Body of pancreas (tissue), 4 donors: ENCODE data around the gene TFAP2A. TPM values are rescaled to one million over a fixed set of nuclear protein-coding genes. Genes with fewer than 3 reads are reported as not detected.

ENCODE experiments used
- ATAC-seq: fragments of 150-250 bp; one replicate; pipeline ENCODE4 v1.9.1; 2016
- DNase-seq, 4 donors: peaks; one replicate each; pipeline ENCODE4 v3.0.0-alpha.2; 2019
- H3K27ac ChIP-seq, 4 donors: fragments of 200-600 bp; sonication (generic); 1 replicate in 3 of 4; 2 replicates in 1 of 4; pipeline versions ENCODE4 v1.5.1 to v1.6.1; 2016 to 2019; ENCODE audit warnings: mild to moderate bottlenecking in 1 of 4, mixed read lengths in 1 of 4, moderate library complexity in 1 of 4
- H3K27me3 ChIP-seq, 2 donors: fragments of 200-600 bp; sonication (generic); one replicate each; pipeline ENCODE4 v1.6.0; 2016; ENCODE audit warnings: mild to moderate bottlenecking in 1 of 2
- H3K36me3 ChIP-seq, 2 donors: fragments of 200-600 bp; sonication (generic); replicated peaks in 1 of 2; 2 replicates each; pipeline ENCODE4 v1.5.1; 2016; ENCODE audit warnings: low read depth in 2 of 2; ENCODE audit not compliant: insufficient read depth in 1 of 2
- H3K4me1 ChIP-seq: fragments of 200-600 bp; sonication (generic); one replicate; pipeline ENCODE4 v1.6.0; 2016
- H3K4me3 ChIP-seq, 2 donors: fragments of 200-600 bp; sonication (generic); 1 replicate in 1 of 2; 2 replicates in 1 of 2; pipeline ENCODE4 v1.5.1; 2016 to 2019
- H3K9me3 ChIP-seq, 3 donors: fragments of 200-600 bp; sonication (generic); 1 replicate in 2 of 3; 2 replicates in 1 of 3; pipeline ENCODE4 v1.5.1; 2016
- POLR2A ChIP-seq, 3 donors: fragments of 450-650 bp; IDR thresholded peaks; one replicate each; pipeline ENCODE4 v1.6.1; 2016; ENCODE audit warnings: antibody characterized with exemption in 3 of 3, mild to moderate bottlenecking in 2 of 3
- WGBS, 2 donors: methylation state at CpG; one replicate each; pipeline ENCODE4 v1.1.5; 2017; 5-methylcytosine and 5-hydroxymethylcytosine counted together
- intact Hi-C: fragments of 100-400 bp; cut with DNase I; formaldehyde crosslinking; loops from one replicate; pipeline ENCODE4 v1.15.1; 2023
- total RNA-seq, 2 donors: library from RNA; depleted of rRNA; stranded (reverse); fragments of >200 nt; gene quantifications; one replicate each; pipeline ENCODE4 v1.1.0, GENCODE V29; 2016
- TF ChIP-seq, protein P1 (sequence below), 7 experiments: fragments of 450-650 bp in 4 of 7; fragments of 200-600 bp in 3 of 7; sonication (generic) in 3 of 7; IDR thresholded peaks; one replicate each; pipeline ENCODE4 v1.5.1; 2016 to 2019; ENCODE audit warnings: antibody characterized with exemption in 7 of 7

TFAP2A gene
- total RNA-seq, 2 donors from 2014 or later = not detected

DNA sequence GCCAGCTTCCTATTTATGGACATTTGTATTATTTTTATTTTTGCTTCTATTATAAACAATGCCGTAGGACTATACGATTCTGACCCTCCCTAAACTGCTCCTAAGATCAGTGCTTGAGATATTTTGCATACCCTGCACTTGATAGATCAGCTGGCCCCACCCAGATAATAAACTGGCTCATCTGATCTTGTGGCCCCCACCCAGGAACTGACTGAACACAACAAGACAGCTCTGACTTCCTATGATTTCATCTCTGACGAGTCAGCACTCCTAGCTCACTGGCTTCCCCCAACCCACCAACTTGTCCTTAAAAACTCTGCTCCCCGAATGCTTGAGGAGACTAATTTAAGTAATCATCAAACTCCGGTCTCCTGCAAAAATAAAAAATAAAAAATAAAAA is 34.9 kb upstream of the TFAP2A start:
- H3K27ac ChIP-seq = no peak overlapping the region
- H3K27me3 ChIP-seq = no peaks in the 10 kb centered on the region
- no peaks in the 10 kb centered on the region for H3K4me1 ChIP-seq
- DNase-seq (no peak), ATAC-seq (no peak)
- no peak overlapping the region for H3K4me3 ChIP-seq
- intact Hi-C loops = no loop called here
- TF ChIP-seq POLR2A (IDR thresholded peaks at IDR 0.05) = no peak
- TF ChIP-seq, protein P1, sequence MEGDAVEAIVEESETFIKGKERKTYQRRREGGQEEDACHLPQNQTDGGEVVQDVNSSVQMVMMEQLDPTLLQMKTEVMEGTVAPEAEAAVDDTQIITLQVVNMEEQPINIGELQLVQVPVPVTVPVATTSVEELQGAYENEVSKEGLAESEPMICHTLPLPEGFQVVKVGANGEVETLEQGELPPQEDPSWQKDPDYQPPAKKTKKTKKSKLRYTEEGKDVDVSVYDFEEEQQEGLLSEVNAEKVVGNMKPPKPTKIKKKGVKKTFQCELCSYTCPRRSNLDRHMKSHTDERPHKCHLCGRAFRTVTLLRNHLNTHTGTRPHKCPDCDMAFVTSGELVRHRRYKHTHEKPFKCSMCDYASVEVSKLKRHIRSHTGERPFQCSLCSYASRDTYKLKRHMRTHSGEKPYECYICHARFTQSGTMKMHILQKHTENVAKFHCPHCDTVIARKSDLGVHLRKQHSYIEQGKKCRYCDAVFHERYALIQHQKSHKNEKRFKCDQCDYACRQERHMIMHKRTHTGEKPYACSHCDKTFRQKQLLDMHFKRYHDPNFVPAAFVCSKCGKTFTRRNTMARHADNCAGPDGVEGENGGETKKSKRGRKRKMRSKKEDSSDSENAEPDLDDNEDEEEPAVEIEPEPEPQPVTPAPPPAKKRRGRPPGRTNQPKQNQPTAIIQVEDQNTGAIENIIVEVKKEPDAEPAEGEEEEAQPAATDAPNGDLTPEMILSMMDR (IDR thresholded peaks at IDR 0.05) = no peak
- no peaks in the 10 kb centered on the region for H3K36me3 ChIP-seq
- H3K9me3 ChIP-seq = no peaks in the 10 kb centered on the region
- WGBS, 2 donors = 62 to 65% methylated on average over 5 of the region's 5 CpGs

DNA sequence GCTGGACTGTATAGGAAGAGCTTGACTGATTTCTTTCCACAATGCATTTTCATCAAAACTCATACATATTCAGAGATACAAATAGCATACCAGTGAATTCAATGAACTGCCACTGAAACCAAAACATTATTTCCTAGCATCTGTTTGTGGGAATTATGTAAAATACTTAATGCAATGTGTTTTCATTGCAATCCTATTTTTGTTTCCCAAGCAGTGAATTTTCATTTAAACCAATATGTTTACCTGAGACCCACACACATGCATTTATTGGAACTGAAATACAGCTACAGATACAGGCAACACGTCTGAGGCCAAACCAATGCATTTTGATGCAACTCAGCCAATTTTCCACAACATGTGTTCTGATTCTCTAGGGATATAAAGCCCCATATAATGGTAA is 33.2 kb upstream of the TFAP2A start:
- Histone ChIP-seq H3K9me3 (no peaks in the 10 kb centered on the region), H3K4me3 (no peak overlapping the region), H3K27me3 (no peaks in the 10 kb centered on the region), H3K4me1 (no peaks in the 10 kb centered on the region), H3K27ac (no peak overlapping the region), H3K36me3 (no peaks in the 10 kb centered on the region)
- WGBS, 2 donors = 39 to 48% methylated on average over 1 of the region's 1 CpG
- DNase-seq = no peak
- intact Hi-C loops = no loop called here
- TF ChIP-seq, protein P1 (IDR thresholded peaks at IDR 0.05) = no peak
- no peak for ATAC-seq

DNA sequence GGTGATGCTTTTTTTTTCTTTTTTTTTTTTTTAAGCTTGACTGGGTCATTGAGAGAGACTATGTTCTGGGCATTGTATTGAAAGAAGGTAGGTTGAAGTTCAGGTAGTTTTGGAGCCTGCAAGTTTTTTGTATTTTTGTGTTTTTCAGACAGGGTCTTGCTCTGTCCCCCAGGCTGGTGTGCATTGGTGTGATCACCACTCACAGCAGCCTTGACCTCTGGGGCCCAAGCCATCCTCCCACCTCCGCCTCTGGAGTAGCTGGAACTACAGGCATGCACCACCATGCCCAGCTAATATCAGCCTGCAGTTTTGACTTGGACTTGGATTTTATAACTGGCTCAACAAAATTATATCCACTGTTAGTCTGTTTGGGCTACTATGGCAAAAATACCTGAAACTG is 31.7 kb upstream of the TFAP2A start:
- TF ChIP-seq, protein P1 (IDR thresholded peaks at IDR 0.05) = no peak
- no peak for TF ChIP-seq POLR2A (IDR thresholded peaks at IDR 0.05)
- 95 to 100% methylated on average over 1 of the region's 1 CpG for WGBS, 2 donors

DNA sequence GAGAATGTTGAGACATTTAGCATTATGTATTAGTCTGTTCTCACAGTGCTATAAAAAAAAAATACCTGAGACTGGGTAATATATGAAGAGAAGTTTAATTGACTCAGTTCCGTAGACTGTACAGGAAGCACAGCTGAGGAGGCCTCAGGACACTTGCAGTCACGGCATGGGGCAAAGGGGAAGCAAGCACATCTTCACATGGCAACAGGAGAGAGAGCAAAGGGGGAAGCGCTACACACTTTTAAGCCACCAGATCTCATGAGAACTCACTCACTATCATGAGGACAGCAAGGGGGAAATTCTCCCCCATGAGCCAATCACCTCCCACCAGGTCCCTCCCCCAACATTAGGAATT is 26.8 kb upstream of the TFAP2A start:
- no peak for TF ChIP-seq POLR2A (IDR thresholded peaks at IDR 0.05)
- TF ChIP-seq, protein P1 (IDR thresholded peaks at IDR 0.05) = no peak
- Histone ChIP-seq H3K36me3 (no peaks in the 10 kb centered on the region), H3K9me3 (no peaks in the 10 kb centered on the region), H3K4me3 (no peak overlapping the region), H3K27me3 (no peaks in the 10 kb centered on the region), H3K4me1 (no peaks in the 10 kb centered on the region), H3K27ac (no peak overlapping the region)
- no peak for ATAC-seq
- DNase-seq = no peak
- WGBS, 2 donors = 53 to 71% methylated on average over 2 to 3 of the region's 3 CpGs
- intact Hi-C loops = no loop called here

More for the DNA sequence above, 31.7 kb upstream of the TFAP2A start:
- no peak for DNase-seq
- Histone ChIP-seq H3K27ac (no peak overlapping the region), H3K27me3 (no peaks in the 10 kb centered on the region), H3K4me3 (no peak overlapping the region), H3K36me3 (no peaks in the 10 kb centered on the region), H3K4me1 (no peaks in the 10 kb centered on the region), H3K9me3 (no peaks in the 10 kb centered on the region)
- ATAC-seq = no peak
- intact Hi-C loops = no loop called here

DNA sequence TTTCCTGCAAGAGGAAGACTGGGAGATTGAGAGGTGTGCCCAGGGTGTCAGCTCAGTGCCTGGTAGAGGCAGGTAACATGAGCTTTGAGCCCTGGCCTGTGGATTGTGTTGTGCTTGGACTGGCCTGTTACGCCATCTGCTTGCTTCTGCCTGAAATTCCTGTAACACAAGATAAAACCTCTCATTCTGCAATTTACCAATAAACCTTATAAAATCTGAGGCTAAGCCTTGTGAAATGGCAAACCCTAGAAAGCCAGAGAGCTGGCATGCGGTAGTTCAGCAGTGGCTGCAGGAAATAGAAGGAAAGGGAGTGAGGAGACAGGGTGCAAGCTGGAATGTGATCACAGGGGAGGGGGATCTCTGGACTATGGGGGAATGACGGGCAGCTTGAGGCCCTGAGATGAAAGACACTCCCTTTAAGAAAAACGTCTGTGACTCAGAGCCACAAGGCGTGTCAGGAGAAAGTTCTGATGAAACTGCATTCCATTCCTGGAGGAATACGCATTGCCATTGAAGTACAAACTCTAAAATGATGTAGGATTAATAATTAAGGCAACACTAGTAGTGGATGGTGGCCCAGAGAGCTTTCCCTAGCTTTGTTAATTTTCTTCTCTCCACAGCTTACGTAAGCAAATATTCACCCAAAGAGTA is 26.3 kb upstream of the TFAP2A start:
- intact Hi-C loops = no loop called here
- Histone ChIP-seq H3K4me1 (no peaks in the 10 kb centered on the region), H3K27ac (no peak overlapping the region), H3K27me3 (no peaks in the 10 kb centered on the region), H3K36me3 (no peaks in the 10 kb centered on the region), H3K9me3 (no peaks in the 10 kb centered on the region), H3K4me3 (no peak overlapping the region)
- TF ChIP-seq, protein P1 (IDR thresholded peaks at IDR 0.05) = no peak
- TF ChIP-seq POLR2A (IDR thresholded peaks at IDR 0.05) = no peak
- DNase-seq = no peak
- WGBS, 2 donors = 55 to 63% methylated on average over 7 of the region's 7 CpGs
- ATAC-seq = no peak
